HEK293 (cell line): ENCODE data around the gene ZBTB20.
A peak's percentile ranks its signal among the peaks of the same experiment; 100 is the strongest.

Source experiments
- CTCF ChIP-seq: fragments of 450-650 bp; formaldehyde crosslinking; IDR thresholded peaks from 2 replicates; pipeline ENCODE4 v1.5.1; 2016; ENCODE audit warnings: missing biosample characterization, missing genetic modification characterization
- ELK4 ChIP-seq: IDR thresholded peaks from 2 replicates; pipeline ENCODE4 v1.6.1; 2011; ENCODE audit warnings: mild to moderate bottlenecking, low read depth, low read length, borderline replicate concordance
- KLF1 ChIP-seq: fragments of 450-650 bp; formaldehyde crosslinking; IDR thresholded peaks from 2 replicates; pipeline ENCODE4 v1.5.1; 2016; ENCODE audit warnings: missing biosample characterization, missing genetic modification characterization
- YY1 ChIP-seq: fragments of 450-650 bp; formaldehyde crosslinking; IDR thresholded peaks from 2 replicates; pipeline ENCODE4 v1.5.1; 2018; ENCODE audit warnings: missing biosample characterization, missing genetic modification characterization
- ZNF174 ChIP-seq: fragments of 450-650 bp; formaldehyde crosslinking; IDR thresholded peaks from 2 replicates; pipeline ENCODE4 v1.5.0; 2017; ENCODE audit warnings: missing biosample characterization, mild to moderate bottlenecking, missing genetic modification characterization
- ZNF175 ChIP-seq: fragments of 450-650 bp; formaldehyde crosslinking; IDR thresholded peaks from 2 replicates; pipeline ENCODE4 v1.5.1; 2016; ENCODE audit warnings: missing biosample characterization, missing genetic modification characterization
- ZNF239 ChIP-seq: fragments of 450-650 bp; formaldehyde crosslinking; IDR thresholded peaks from 2 replicates; pipeline ENCODE4 v1.5.1; 2016; ENCODE audit warnings: missing biosample characterization, missing genetic modification characterization
- ZNF558 ChIP-seq: fragments of 450-650 bp; formaldehyde crosslinking; IDR thresholded peaks from 2 replicates; pipeline ENCODE4 v1.5.1; 2016; ENCODE audit warnings: missing biosample characterization, missing genetic modification characterization
- ZNF768 ChIP-seq: fragments of 450-650 bp; formaldehyde crosslinking; IDR thresholded peaks from 2 replicates; pipeline ENCODE4 v1.5.1; 2018; ENCODE audit warnings: missing biosample characterization, mild to moderate bottlenecking, missing genetic modification characterization

- TF ChIP-seq ZNF768 (no peak), KLF1 (tag by site-specific recombination) (no peak), CTCF (tag by site-specific recombination) (no peak), ZNF175 (tag by site-specific recombination) (no peak), ZNF174 (tag by site-specific recombination) (no peak), ELK4 (no peak), ZNF558 (tag by site-specific recombination) (peak; percentile 18; the same call in 1 of the 2 replicates), ZNF239 (tag by site-specific recombination) (no peak), YY1 (tag by site-specific recombination) (no peak)
Measured at GRCh38 chr3:115146418-115147328, at the start of gene ZBTB20.
